Germinal center (tissue), 1 donor: Measurements from ENCODE around the gene MED4.

ENCODE experiments used
- DNase-seq: peaks from one replicate; pipeline ENCODE4 v3.0.0; 2012; ENCODE audit warnings: mixed read lengths, low spot score

MED4 gene

DNA sequence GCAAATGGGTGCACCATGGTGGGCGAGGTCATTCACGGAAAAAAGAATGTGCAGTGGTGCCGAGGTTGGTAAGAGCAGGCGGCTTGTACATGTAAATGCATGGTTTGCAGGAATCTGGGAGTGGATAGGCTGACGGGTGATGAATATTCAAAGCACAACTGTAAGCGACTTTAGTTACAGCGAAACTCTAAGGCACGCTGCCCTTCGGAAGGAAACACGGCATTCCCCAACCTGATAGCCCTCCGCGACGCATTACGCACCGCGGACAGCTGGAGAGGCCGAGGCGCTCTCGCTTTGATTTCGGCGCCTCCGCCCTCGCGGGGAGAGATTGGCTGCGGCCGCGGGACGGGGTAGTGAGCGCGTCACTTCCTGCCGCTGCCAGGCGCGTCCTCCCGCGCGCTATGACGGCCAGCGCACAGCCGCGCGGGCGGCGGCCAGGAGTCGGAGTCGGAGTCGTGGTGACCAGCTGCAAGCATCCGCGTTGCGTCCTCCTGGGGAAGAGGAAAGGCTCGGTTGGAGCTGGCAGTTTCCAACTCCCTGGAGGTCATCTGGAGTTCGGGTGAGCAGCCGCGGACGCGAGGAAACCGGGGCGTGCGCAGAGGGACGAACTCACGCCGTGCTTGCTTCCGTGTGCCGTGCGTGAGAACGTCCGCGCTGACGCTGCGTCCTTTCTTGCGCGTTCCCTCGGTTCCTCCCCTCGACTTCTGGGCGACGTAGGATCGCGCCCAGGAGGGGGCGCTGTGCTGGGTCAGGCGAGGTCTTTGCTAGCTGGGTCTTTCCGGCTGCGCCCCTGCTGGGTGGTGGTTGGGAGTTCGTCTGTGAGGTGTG is 57.3 kb downstream of the MED4 start, which contains the start of gene NUDT15:
Gene NUDT15, plus strand, starts transcription at position 381 of the 828 bp plus-strand sequence. Its CDS starts 21 bp downstream, at position 402.
- DNase-seq: peak; percentile 97

DNA sequence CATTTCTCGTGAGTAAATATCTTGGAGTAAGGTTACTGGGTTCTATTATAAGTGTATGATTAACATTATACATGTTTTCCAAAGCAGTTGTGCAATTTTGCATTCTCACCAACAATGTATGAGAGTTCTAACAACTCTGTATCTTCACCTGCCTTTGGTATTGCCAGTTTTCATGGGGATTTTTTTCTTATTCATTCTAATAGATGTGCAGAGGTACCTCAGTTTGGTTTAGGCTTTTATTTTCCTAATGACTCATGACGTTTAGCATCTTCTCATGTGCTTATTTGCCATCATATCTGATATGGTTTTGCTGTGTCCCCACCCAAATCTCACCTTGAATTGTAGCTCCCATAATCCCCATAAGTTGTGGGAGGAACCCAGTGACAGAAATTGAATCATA is 65.0 kb downstream of the MED4 start:
- no peak for DNase-seq

DNA sequence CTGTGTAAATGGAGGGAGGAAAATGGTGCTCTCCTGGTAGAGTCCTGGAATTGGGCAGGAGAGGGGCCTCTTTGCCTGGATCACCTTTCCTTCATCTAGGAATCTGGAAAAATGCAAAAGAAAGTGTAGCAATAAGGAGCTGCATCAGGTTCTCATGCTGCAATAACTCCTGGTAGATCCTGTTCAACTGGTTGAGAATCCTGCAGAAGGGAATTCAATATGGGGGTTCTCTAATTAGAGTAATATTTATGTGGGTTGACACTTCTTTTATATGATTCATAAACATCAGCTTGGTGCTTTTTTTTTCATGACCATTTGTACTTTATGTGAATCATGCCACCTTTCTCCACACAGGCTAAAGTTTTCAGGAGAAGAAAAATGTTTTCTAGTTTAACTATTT is 66.8 kb downstream of the MED4 start:
- no peak for DNase-seq
